Epithelial cell of proximal tubule (primary cell): ENCODE results near the gene TAS2R13. TPM values are rescaled to one million over a fixed set of nuclear protein-coding genes. Genes with fewer than 3 reads are reported as not detected.

ENCODE experiments used
- DNase-seq: peaks from one replicate; pipeline ENCODE4 v3.0.0-alpha.2; 2011; ENCODE audit warnings: low read depth
- H3K4me3 ChIP-seq: 2 replicates; pipeline ENCODE4 v1.5.1; 2011; ENCODE audit warnings: low read depth, mild to moderate bottlenecking, low read length
- total RNA-seq: library from RNA; depleted of rRNA; stranded (reverse); fragments of >200 nt; gene quantifications from 2 replicates; pipeline ENCODE4 v1.2.3, GENCODE V29; 2015
- TF ChIP-seq, protein P1 (sequence below): conservative IDR thresholded peaks from 2 replicates; pipeline ENCODE4 v1.5.1; 2012; ENCODE audit warnings: low read depth, mild to moderate bottlenecking, low read length

TAS2R13 gene
- total RNA-seq, 1 donor from 2014 or later: 1.6 TPM

DNA sequence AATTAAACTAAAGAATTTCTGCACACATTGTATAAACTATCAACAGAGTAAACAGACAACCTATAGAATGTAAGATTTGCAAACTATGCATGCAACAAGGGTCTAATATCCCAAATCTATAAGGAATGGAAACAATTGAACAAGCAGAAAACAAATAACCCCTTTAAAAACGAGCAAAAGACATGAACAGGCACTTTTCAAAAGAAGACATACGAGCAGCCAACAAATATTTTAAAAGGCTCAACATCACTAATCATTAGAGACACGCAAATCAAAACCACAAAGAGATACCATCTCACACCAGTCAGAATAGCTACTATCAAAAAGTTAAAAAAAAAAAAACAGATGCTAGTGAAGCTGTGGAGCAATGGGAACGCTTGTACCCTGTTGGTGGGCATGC, 4.7 kb downstream of the TAS2R13 start:
- no peak for DNase-seq
- no peak overlapping the region for H3K4me3 ChIP-seq
- TF ChIP-seq, protein P1, sequence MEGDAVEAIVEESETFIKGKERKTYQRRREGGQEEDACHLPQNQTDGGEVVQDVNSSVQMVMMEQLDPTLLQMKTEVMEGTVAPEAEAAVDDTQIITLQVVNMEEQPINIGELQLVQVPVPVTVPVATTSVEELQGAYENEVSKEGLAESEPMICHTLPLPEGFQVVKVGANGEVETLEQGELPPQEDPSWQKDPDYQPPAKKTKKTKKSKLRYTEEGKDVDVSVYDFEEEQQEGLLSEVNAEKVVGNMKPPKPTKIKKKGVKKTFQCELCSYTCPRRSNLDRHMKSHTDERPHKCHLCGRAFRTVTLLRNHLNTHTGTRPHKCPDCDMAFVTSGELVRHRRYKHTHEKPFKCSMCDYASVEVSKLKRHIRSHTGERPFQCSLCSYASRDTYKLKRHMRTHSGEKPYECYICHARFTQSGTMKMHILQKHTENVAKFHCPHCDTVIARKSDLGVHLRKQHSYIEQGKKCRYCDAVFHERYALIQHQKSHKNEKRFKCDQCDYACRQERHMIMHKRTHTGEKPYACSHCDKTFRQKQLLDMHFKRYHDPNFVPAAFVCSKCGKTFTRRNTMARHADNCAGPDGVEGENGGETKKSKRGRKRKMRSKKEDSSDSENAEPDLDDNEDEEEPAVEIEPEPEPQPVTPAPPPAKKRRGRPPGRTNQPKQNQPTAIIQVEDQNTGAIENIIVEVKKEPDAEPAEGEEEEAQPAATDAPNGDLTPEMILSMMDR: no peak

DNA sequence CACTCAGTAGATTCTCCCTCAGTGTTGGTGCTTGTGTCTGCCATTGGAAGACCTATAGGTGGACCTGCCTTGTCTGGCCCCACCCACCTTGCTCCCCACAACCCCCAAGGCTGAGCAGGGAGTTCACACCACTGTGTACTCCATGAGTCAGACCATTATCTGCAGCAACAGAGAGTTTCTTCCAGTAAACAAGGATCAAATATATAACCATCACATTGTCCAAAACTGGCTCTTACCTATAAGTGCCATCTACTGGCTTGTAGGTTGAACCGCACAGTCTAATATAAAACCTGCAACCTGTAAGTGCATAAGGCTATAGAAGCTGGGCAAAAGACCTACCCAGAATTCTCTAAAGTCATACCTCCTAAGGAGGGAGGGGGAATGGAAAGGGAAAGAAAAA, 7.9 kb downstream of the TAS2R13 start:
- TF ChIP-seq, protein P1: peak; percentile 19
- H3K4me3 ChIP-seq: no peak overlapping the region
- DNase-seq: no peak

DNA sequence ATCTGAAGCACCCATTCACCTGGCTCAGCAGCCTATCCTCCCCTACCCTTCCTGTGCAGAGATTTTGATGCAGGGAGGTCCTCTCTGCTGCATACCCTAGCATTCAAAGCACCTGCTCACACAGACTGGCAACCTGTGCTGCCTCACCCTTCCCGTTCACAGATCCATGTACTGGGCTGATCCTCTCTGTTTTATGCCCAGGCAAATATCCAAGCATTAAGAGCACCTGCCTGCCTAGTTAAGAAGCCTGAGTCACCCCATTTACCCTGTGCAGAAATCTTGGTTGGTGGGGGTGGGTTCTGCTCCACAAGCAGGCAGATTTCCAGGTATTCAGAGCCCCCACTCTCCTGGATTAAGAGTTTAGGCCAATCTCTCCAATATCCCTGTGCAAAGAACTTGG, 8.4 kb downstream of the TAS2R13 start:
- DNase-seq: no peak
- TF ChIP-seq, protein P1: no peak
- no peak overlapping the region for H3K4me3 ChIP-seq

DNA sequence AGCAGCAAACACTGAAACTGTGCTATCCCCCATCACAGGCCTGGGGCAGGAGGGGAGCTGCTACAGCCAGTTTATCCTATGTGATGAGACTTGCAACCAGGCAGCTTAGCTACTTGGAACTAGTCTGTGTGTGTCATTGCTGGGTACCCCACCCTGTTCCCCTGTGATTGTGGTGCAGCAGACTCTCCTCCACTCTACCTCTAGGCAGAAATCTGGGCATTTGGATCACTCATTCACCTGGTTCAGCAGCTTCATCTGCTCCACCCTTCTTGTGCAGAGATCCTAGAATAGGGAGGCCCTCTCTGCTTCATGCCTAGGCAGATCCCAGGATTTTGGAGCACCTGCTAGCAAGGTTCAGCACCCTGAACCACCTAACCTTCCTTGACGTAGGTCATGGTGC, 8.8 kb downstream of the TAS2R13 start:
- DNase-seq: no peak
- TF ChIP-seq, protein P1: no peak
- H3K4me3 ChIP-seq: no peak overlapping the region

DNA sequence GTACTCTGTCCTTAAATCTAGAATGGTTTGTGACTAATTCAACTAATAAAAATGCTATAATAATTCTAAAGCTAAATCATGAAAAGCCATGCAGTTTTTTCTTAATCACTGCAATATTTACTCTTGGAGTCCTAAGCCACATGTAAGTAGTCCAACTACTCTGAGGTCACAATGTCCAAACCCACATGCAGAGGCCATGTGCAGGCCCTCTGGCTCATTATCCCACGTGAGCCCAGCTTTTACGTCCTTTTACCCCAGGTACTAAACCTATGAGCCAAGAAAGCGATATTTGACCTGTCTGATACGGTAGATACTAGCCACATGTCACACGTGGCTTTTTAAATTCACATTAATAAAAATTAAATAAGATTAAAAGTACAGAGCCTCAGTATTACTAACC, 12.5 kb downstream of the TAS2R13 start:
- TF ChIP-seq, protein P1: no peak
- DNase-seq: no peak
- H3K4me3 ChIP-seq: no peak overlapping the region

DNA sequence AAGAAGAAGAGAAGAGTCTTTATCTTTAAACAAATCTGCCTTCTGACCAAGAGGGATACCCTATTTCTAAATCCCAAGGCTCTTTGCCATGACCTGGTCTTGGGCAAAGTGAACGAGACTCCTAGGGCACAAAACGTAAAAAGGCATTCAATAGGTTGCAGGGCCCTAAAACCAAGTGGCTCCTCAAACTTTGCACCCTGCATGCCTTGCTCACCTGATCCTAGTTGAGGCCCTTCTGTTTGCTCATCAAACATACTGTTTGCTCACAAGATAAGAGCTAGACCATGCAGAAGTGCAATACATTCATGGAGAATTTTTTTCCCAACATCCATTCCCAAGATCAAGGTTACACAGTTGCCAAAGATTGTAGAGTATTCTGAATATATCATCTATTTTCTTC, 17.4 kb downstream of the TAS2R13 start:
- no peak for DNase-seq
- no peak overlapping the region for H3K4me3 ChIP-seq
- TF ChIP-seq, protein P1: no peak

DNA sequence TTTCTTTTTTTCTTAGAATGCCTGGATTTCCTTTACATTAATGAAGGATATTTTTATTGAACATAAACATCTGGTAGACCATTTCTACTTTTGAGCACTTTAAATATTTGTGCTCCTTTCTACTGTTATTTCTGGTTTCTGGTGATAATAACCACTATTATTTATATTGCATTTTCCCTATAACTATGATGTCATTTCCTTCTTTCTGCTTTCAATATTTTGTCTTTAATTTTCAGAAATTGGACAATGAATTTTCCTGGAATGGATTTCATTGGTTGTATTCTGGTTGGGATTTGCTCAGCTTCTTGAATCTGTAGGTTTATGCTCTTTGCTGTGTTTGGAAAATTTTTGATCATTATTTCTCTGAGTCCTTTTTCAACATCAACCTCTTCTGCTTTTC, 20.1 kb downstream of the TAS2R13 start:
- TF ChIP-seq, protein P1: no peak
- H3K4me3 ChIP-seq: no peak overlapping the region
- DNase-seq: no peak
